HEK293T (cell line): ENCODE results near the gene ATP1A3.

ENCODE experiments used
- BHLHE40 ChIP-seq: fragments of 450-650 bp; IDR thresholded peaks from 2 replicates; pipeline ENCODE4 v1.6.1; 2016; ENCODE audit warnings: mild to moderate bottlenecking, moderate library complexity, borderline replicate concordance
- CTBP1 ChIP-seq: fragments of 450-650 bp; IDR thresholded peaks from 2 replicates; pipeline ENCODE4 v1.6.1; 2016; ENCODE audit warnings: borderline replicate concordance
- ELF4 ChIP-seq: fragments of 450-650 bp; IDR thresholded peaks from 2 replicates; pipeline ENCODE4 v1.6.1; 2017; ENCODE audit warnings: antibody characterized with exemption
- FOXA1 ChIP-seq: fragments of 450-650 bp; IDR thresholded peaks from 2 replicates; pipeline ENCODE4 v1.6.1; 2016; ENCODE audit warnings: mild to moderate bottlenecking
- FOXK2 ChIP-seq: fragments of 450-650 bp; IDR thresholded peaks from 2 replicates; pipeline ENCODE4 v1.6.1; 2016; ENCODE audit warnings: mild to moderate bottlenecking
- FOXM1 ChIP-seq: fragments of 450-650 bp; IDR thresholded peaks from 2 replicates; pipeline ENCODE4 v1.6.1; 2017; ENCODE audit warnings: mild to moderate bottlenecking, borderline replicate concordance
- HDGF ChIP-seq: fragments of 450-650 bp; IDR thresholded peaks from 2 replicates; pipeline ENCODE4 v1.6.1; 2017; ENCODE audit warnings: antibody characterized with exemption, borderline replicate concordance
- L3MBTL2 ChIP-seq: fragments of 450-650 bp; conservative IDR thresholded peaks from 2 replicates; pipeline ENCODE4 v1.6.1; 2016; ENCODE audit warnings: mild to moderate bottlenecking
- NFRKB ChIP-seq: fragments of 450-650 bp; IDR thresholded peaks from 2 replicates; pipeline ENCODE4 v1.6.1; 2016; ENCODE audit warnings: mild to moderate bottlenecking, moderate library complexity
- SP1 ChIP-seq: fragments of 450-650 bp; IDR thresholded peaks from 2 replicates; pipeline ENCODE4 v1.6.1; 2017
- TARDBP ChIP-seq: fragments of 450-650 bp; IDR thresholded peaks from 2 replicates; pipeline ENCODE4 v1.6.1; 2016
- ZNF384 ChIP-seq: fragments of 450-650 bp; IDR thresholded peaks from 2 replicates; pipeline ENCODE4 v1.6.1; 2016

DNA sequence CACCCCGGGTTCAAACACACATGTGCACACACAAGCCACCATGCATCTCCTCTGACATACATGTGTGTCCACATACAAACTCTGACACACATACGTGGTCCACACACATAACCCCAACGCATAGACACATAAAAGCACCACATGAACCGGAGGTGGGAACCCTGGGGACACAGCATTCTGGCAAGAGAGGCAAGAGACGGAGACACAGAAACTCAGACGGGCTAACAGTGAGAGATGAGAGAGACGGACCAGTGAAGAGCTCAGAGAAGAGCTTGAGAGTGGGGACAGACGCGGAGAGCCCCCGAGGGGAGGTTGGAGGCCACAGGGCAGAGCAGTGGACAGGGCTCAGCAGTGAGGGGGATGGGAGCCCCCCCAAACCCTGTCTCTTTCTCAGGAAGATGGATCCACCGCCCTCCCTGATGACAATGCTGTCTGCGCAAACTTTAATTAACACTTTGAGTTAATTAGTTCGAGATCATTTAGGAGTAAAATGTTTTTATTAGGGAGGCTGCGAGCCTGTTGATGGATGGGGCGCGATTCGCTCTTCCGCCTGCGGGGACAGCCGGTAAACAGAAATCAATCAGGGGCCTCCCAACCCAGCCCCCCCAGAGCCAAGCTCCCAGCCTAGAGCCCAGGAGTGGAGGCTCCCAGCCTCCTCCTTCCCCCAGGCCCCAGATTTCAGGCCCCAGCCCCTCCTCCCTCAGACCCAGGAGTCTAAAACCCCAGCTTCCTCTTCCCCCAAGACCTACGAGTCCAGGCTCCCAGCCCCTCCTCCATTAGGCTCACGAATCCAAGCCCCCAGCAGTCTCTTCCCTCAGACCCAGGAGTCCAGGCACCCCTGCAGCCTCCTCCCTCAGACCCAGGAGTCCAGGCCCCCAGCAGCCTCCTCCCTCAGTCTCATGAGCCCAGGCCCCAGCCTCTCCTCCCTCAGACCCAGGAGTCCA, 56.2 kb downstream of the ATP1A3 start:
- TF ChIP-seq TARDBP, result no peak
- no peak for TF ChIP-seq FOXK2
- no peak for TF ChIP-seq L3MBTL2
- TF ChIP-seq CTBP1, result no peak
- no peak for TF ChIP-seq ZNF384
- no peak for TF ChIP-seq ELF4
- TF ChIP-seq HDGF, result no peak
- no peak for TF ChIP-seq FOXA1
- TF ChIP-seq SP1, result no peak
- TF ChIP-seq NFRKB, result no peak
- no peak for TF ChIP-seq BHLHE40
- no peak for TF ChIP-seq FOXM1
